Hepatocyte (in vitro differentiated cells): ENCODE measurements around the gene XBP1. TPM values are rescaled to one million over a fixed set of nuclear protein-coding genes. Genes with fewer than 3 reads are reported as not detected.

Source experiments
- DNase-seq: peaks from one replicate; pipeline ENCODE4 v3.0.0-alpha.2; 2016; ENCODE audit warnings: low spot score
- H2AFZ ChIP-seq: fragments of 200-600 bp; sonication (generic); 2 replicates; pipeline ENCODE4 v1.6.0; 2016; ENCODE audit warnings: antibody characterized with exemption, mild to moderate bottlenecking
- H3K27ac ChIP-seq: fragments of 200-600 bp; sonication (generic); 2 replicates; pipeline ENCODE4 v1.5.1; 2016; ENCODE audit warnings: mild to moderate bottlenecking
- H3K27me3 ChIP-seq: fragments of 200-600 bp; sonication (generic); 2 replicates; pipeline ENCODE4 v1.6.1; 2016
- H3K36me3 ChIP-seq: fragments of 200-600 bp; sonication (generic); replicated peaks from 2 replicates; pipeline ENCODE4 v1.5.1; 2016; ENCODE audit warnings: low read depth; ENCODE audit not compliant: insufficient read depth
- H3K4me1 ChIP-seq: fragments of 200-600 bp; sonication (generic); 2 replicates; pipeline ENCODE4 v1.5.1; 2016; ENCODE audit warnings: mild to moderate bottlenecking, moderate library complexity; ENCODE audit not compliant: insufficient read depth
- H3K4me2 ChIP-seq: fragments of 200-600 bp; sonication (generic); 2 replicates; pipeline ENCODE4 v1.6.0; 2016
- H3K4me3 ChIP-seq: fragments of 200-600 bp; sonication (generic); 2 replicates; pipeline ENCODE4 v1.5.1; 2016; ENCODE audit warnings: mild to moderate bottlenecking
- H3K79me2 ChIP-seq: fragments of 200-600 bp; sonication (generic); 2 replicates; pipeline ENCODE4 v1.6.0; 2017; ENCODE audit warnings: mild to moderate bottlenecking
- H3K9me2 ChIP-seq: fragments of 200-600 bp; sonication (generic); replicated peaks from 2 replicates; pipeline ENCODE4 v1.6.0; 2017; ENCODE audit warnings: mild to moderate bottlenecking; ENCODE audit not compliant: insufficient read depth
- H3K9me3 ChIP-seq: fragments of 200-600 bp; sonication (generic); 2 replicates; pipeline ENCODE4 v1.5.1; 2016; ENCODE audit warnings: low read depth, mild to moderate bottlenecking
- H4K20me1 ChIP-seq: fragments of 200-600 bp; sonication (generic); 2 replicates; pipeline ENCODE4 v1.6.0; 2016; ENCODE audit warnings: mild to moderate bottlenecking; ENCODE audit not compliant: insufficient read depth, poor library complexity, severe bottlenecking
- CTCF ChIP-seq: fragments of 200-600 bp; sonication (generic); IDR thresholded peaks from 2 replicates; pipeline ENCODE4 v1.5.1; 2016; ENCODE audit warnings: antibody characterized with exemption, mild to moderate bottlenecking; ENCODE audit not compliant: poor library complexity
- EZH2 ChIP-seq: fragments of 200-600 bp; sonication (generic); IDR thresholded peaks from 2 replicates; pipeline ENCODE4 v1.6.1; 2016; ENCODE audit warnings: antibody characterized with exemption, mild to moderate bottlenecking, borderline replicate concordance
- EZH2phosphoT487 ChIP-seq: fragments of 200-600 bp; sonication (generic); IDR thresholded peaks from one replicate; pipeline ENCODE4 v1.6.1; 2018; ENCODE audit warnings: antibody characterized with exemption, mild to moderate bottlenecking, low read depth, moderate library complexity; ENCODE audit not compliant: unreplicated experiment, severe bottlenecking
- WGBS: methylation state at CpG from one replicate; pipeline ENCODE4 v1.1.6; 2016; ENCODE audit warnings: low lambda C conversion rate; ENCODE audit errors: missing lambda C conversion rate; 5-methylcytosine and 5-hydroxymethylcytosine counted together
- polyA plus RNA-seq: library from polyadenylated mRNA; unstranded; fragments of >200 nt; fragmentation: Nextera tagmentation; extraction: Ambion mirVana; gene quantifications from 2 replicates; pipeline ENCODE4 v1.2.1, GENCODE V29; 2016
- total RNA-seq: library from RNA; depleted of rRNA; stranded (reverse); fragments of >200 nt; gene quantifications from 2 replicates; pipeline ENCODE4 v1.2.3, GENCODE V29; 2014

XBP1 gene
- total and polyA plus RNA-seq, 2 experiments from 2014 or later: 351 to 376 TPM

GRCh38 chr22:28831140-28832072 is 31.0 kb upstream of the XBP1 start:
- Histone ChIP-seq H3K36me3 (no peaks in the 10 kb centered on the region), H4K20me1 (no peaks in the 10 kb centered on the region), H3K27ac (no peak overlapping the region), H3K4me2 (no peak overlapping the region), H3K4me3 (no peak overlapping the region), H3K79me2 (no peaks in the 10 kb centered on the region), H3K9me2 (no peaks in the 10 kb centered on the region), H2AFZ (no peak overlapping the region), H3K27me3 (no peaks in the 10 kb centered on the region), H3K4me1 (no peaks in the 10 kb centered on the region), H3K9me3 (no peaks in the 10 kb centered on the region)
- TF ChIP-seq CTCF (no peak), EZH2phosphoT487 (no peak), EZH2 (no peak)
- WGBS: 86% methylated on average over 7 of the region's 7 CpGs
- DNase-seq: no peak

- no peaks in the 10 kb centered on the region for H3K36me3 ChIP-seq
- H3K4me2 ChIP-seq: no peak overlapping the region
- H3K27me3 ChIP-seq: no peaks in the 10 kb centered on the region
- no peak overlapping the region for H2AFZ ChIP-seq
- no peaks in the 10 kb centered on the region for H3K9me2 ChIP-seq
- H3K4me3 ChIP-seq: no peak overlapping the region
- no peak for DNase-seq
- H3K79me2 ChIP-seq: no peaks in the 10 kb centered on the region
- no peaks in the 10 kb centered on the region for H3K9me3 ChIP-seq
- no peak for TF ChIP-seq EZH2phosphoT487
- no peak for TF ChIP-seq CTCF
- TF ChIP-seq EZH2: no peak
- 82% methylated on average over 3 of the region's 3 CpGs for WGBS
- no peaks in the 10 kb centered on the region for H3K4me1 ChIP-seq
- H3K27ac ChIP-seq: no peak overlapping the region
- no peaks in the 10 kb centered on the region for H4K20me1 ChIP-seq
These were observed 30.1 kb upstream of the XBP1 start for GRCh38 chr22:28830441-28830840.

- TF ChIP-seq EZH2 (no peak), CTCF (peak; percentile 99)
- 37% methylated on average over 12 of the region's 12 CpGs for WGBS
- Histone ChIP-seq H3K36me3 (no peaks in the 10 kb centered on the region), H4K20me1 (no peaks in the 10 kb centered on the region), H3K79me2 (no peaks in the 10 kb centered on the region), H3K27ac (no peak overlapping the region), H3K9me2 (no peaks in the 10 kb centered on the region), H3K4me1 (no peaks in the 10 kb centered on the region), H3K4me2 (peak overlapping the region; percentile 18), H3K9me3 (no peaks in the 10 kb centered on the region), H3K27me3 (no peaks in the 10 kb centered on the region), H2AFZ (no peak overlapping the region), H3K4me3 (no peak overlapping the region)
- peak; percentile 86 for DNase-seq
These were observed 29.2 kb upstream of the XBP1 start for GRCh38 chr22:28829358-28830181.
